ENCODE measurements around the gene PALLD.

Gene PALLD

GRCh38 chr4:168628251-168628650 lies 131.4 kb downstream of the PALLD start:
- DNase-seq, result no peak

- no peak for DNase-seq
Measured at GRCh38 chr4:168629566-168629965, 132.7 kb downstream of the PALLD start.

- DNase-seq, result no peak
Measured at GRCh38 chr4:168630445-168631187, 133.8 kb downstream of the PALLD start.

- DNase-seq, result peak; percentile 90
Measured at GRCh38 chr4:168631241-168632162, 134.7 kb downstream of the PALLD start.

- DNase-seq, result peak; percentile 58
Measured at GRCh38 chr4:168632301-168632725, 135.5 kb downstream of the PALLD start.

GRCh38 chr4:168633064-168633463 lies 136.2 kb downstream of the PALLD start:
- DNase-seq, result no peak

GRCh38 chr4:168633496-168633895 lies 136.6 kb downstream of the PALLD start:
- no peak for DNase-seq

- DNase-seq, result peak; percentile 59
Measured at GRCh38 chr4:168634276-168634802, 137.5 kb downstream of the PALLD start.

GRCh38 chr4:168636040-168636439 lies 139.2 kb downstream of the PALLD start:
- no peak for DNase-seq

GRCh38 chr4:168636506-168637196 lies 139.8 kb downstream of the PALLD start:
- DNase-seq, result no peak

GRCh38 chr4:168637872-168638756 lies 141.3 kb downstream of the PALLD start:
- DNase-seq, result no peak

GRCh38 chr4:168639914-168640313 lies 143.1 kb downstream of the PALLD start:
- DNase-seq, result no peak

- no peak for DNase-seq
Measured at GRCh38 chr4:168641811-168642140, 144.9 kb downstream of the PALLD start.

GRCh38 chr4:168642591-168642990 lies 145.7 kb downstream of the PALLD start:
- no peak for DNase-seq

- DNase-seq, result no peak
Measured at GRCh38 chr4:168643111-168643795, 146.4 kb downstream of the PALLD start.

- DNase-seq, result no peak
Measured at GRCh38 chr4:168643796-168644159, 146.9 kb downstream of the PALLD start.

- DNase-seq, result no peak
Measured at GRCh38 chr4:168646001-168646768, 149.3 kb downstream of the PALLD start.

- no peak for DNase-seq
Measured at GRCh38 chr4:168647646-168648375, 151.0 kb downstream of the PALLD start.

- no peak for DNase-seq
Measured at GRCh38 chr4:168648494-168648893, 151.6 kb downstream of the PALLD start.

GRCh38 chr4:168648929-168649328 lies 152.1 kb downstream of the PALLD start:
- no peak for DNase-seq
